Endothelial cell of umbilical vein (primary cell): Measurements from ENCODE around the gene RBM22. TPM values are rescaled to one million over a fixed set of nuclear protein-coding genes. Genes with fewer than 3 reads are reported as not detected.

Source experiments
- BruUV-seq: library from RNA; stranded (reverse); fragments of 400-500 nt; replicated peaks from 2 replicates; lab custom pipeline; 2021; lab: Mats Ljungman, UMichigan
- CTCF ChIA-PET: fragments of 300-600, 350-600 bp; sonication (Branson Sonifier 250); formaldehyde crosslinking; loops from one replicate; lab custom pipeline; 2021; ENCODE audit warnings: antibody characterized with exemption, inconsistent platforms; lab: Charles Lee
- POLR2A ChIA-PET: fragments of 300-600, 350-600 bp; sonication (Branson Sonifier 250); formaldehyde crosslinking; loops from one replicate; lab custom pipeline; 2021; ENCODE audit warnings: antibody characterized with exemption, inconsistent platforms; lab: Charles Lee
- DNase-seq: peaks from one replicate; pipeline ENCODE4 v3.0.0-alpha.2; 2011; ENCODE audit warnings: low read depth, low spot score
- FAIRE-seq: peaks from 2 replicates; lab custom pipeline; 2011; peaks lifted over from hg19 to GRCh38; lab: Jason Lieb, UNC
- H2AFZ ChIP-seq: 2 replicates; pipeline ENCODE4 v1.6.0; 2012; ENCODE audit warnings: low read depth, low read length, control low read depth, inconsistent platforms
- H3K27ac ChIP-seq: 2 replicates; pipeline ENCODE4 v1.5.1; 2011; ENCODE audit warnings: low read depth, mild to moderate bottlenecking, control low read depth, low read length, moderate library complexity; ENCODE audit not compliant: insufficient read depth
- H3K27me3 ChIP-seq, 2 experiments: 2 replicates each; pipeline versions ENCODE4 v1.6.0 to v1.6.1; 2011; ENCODE audit warnings: low read length in 2 of 2, mixed read lengths in 1 of 2; ENCODE audit not compliant: control insufficient read depth in 2 of 2, insufficient read depth in 2 of 2
- H3K36me3 ChIP-seq, 2 experiments: 2 replicates in 1 of 2; 3 replicates in 1 of 2; pipeline ENCODE4 v1.5.1; 2011; ENCODE audit warnings: low read length in 2 of 2, mild to moderate bottlenecking in 1 of 2, moderate library complexity in 1 of 2; ENCODE audit not compliant: control insufficient read depth in 2 of 2, insufficient read depth in 2 of 2; ENCODE audit errors: extremely low read depth in 1 of 2
- H3K4me1 ChIP-seq: 3 replicates; pipeline ENCODE4 v1.5.1; 2011; ENCODE audit warnings: mild to moderate bottlenecking, low read length; ENCODE audit not compliant: control insufficient read depth, insufficient read depth; ENCODE audit errors: extremely low read depth
- H3K4me2 ChIP-seq: 2 replicates; pipeline ENCODE4 v1.6.1; 2011; ENCODE audit warnings: low read length, control low read depth, mixed read lengths; ENCODE audit not compliant: insufficient read depth
- H3K4me3 ChIP-seq, 3 experiments: fragments of 200-600 bp in 1 of 3; sonication (generic), shearing (Covaris generic) in 1 of 3; replicated peaks in 1 of 3; 2 replicates each; pipeline ENCODE4 v1.5.1; 2011 to 2016; ENCODE audit warnings: control low read depth in 3 of 3, low read length in 3 of 3, mild to moderate bottlenecking in 2 of 3, inconsistent platforms in 1 of 3, low read depth in 1 of 3, moderate library complexity in 1 of 3; ENCODE audit not compliant: insufficient read depth in 1 of 3
- H3K79me2 ChIP-seq: 2 replicates; pipeline ENCODE4 v1.6.0; 2012; ENCODE audit warnings: low read length, inconsistent platforms; ENCODE audit not compliant: control insufficient read depth, insufficient read depth
- H3K9ac ChIP-seq: replicated peaks from 2 replicates; pipeline ENCODE3; 2011; ENCODE audit warnings: low read length, control low read depth; ENCODE audit not compliant: insufficient read depth; ENCODE audit errors: extremely low read depth
- H3K9me1 ChIP-seq: replicated peaks from 3 replicates; pipeline ENCODE4 v1.6.0; 2011; ENCODE audit warnings: mild to moderate bottlenecking, low read length; ENCODE audit not compliant: control insufficient read depth, insufficient read depth; ENCODE audit errors: extremely low read depth
- H3K9me3 ChIP-seq: replicated peaks from 2 replicates; pipeline ENCODE4 v1.5.1; 2012; ENCODE audit warnings: low read length, inconsistent platforms; ENCODE audit not compliant: control insufficient read depth, insufficient read depth
- H4K20me1 ChIP-seq: replicated peaks from 2 replicates; pipeline ENCODE3; 2011; ENCODE audit warnings: mild to moderate bottlenecking, low read length; ENCODE audit not compliant: control insufficient read depth, insufficient read depth; ENCODE audit errors: extremely low read depth
- EZH2 ChIP-seq: IDR thresholded peaks from 2 replicates; pipeline ENCODE4 v1.6.1; 2012; ENCODE audit warnings: borderline replicate concordance, low read depth, mild to moderate bottlenecking, moderate library complexity, low read length, inconsistent platforms; ENCODE audit not compliant: severe bottlenecking
- POLR2A ChIP-seq: IDR thresholded peaks from 2 replicates; pipeline ENCODE4 v1.6.1; 2012; ENCODE audit warnings: low read depth, mild to moderate bottlenecking, control low read depth, low read length
- POLR2AphosphoS5 ChIP-seq: IDR thresholded peaks from 2 replicates; pipeline ENCODE4 v1.6.1; 2012; ENCODE audit warnings: low read depth, mild to moderate bottlenecking, control low read depth, low read length, moderate library complexity; ENCODE audit not compliant: insufficient read depth
- dilution Hi-C: fragments of 300-500 bp; cut with MboI; formaldehyde crosslinking; loops from one replicate; pipeline ENCODE4 v1.15.0; 2019; ENCODE audit warnings: low sequenced_read_pairs; ENCODE audit not compliant: extremely low pct_ligation_motif_present
- intact Hi-C: fragments of 100-400 bp; cut with micrococcal nuclease; formaldehyde crosslinking; loops from one replicate; pipeline ENCODE4 v1.10.0; 2022
- polyA plus RNA-seq, 4 experiments: library from polyadenylated mRNA; depleted of rRNA in 3 of 4; stranded (reverse) in 3 of 4; unstranded in 1 of 4; fragments of >200 nt; gene quantifications; 2 replicates each; pipeline versions ENCODE4 v1.2.1 to v1.2.3, GENCODE V29; 2011 to 2012; ENCODE audit warnings: missing spikeins in 1 of 4
- total RNA-seq: library from RNA; stranded (reverse); gene quantifications from 2 replicates; pipeline ENCODE4 v1.2.3, GENCODE V29; 2021

RBM22 gene
- total and polyA plus RNA-seq, 2 donors (not counting 3 experiments of a cell fraction or from before 2014, with no cell fraction given) = 41.8 to 51.2 TPM

- no peak overlapping the region for H2AFZ ChIP-seq
- no peaks in the 10 kb centered on the region for H3K79me2 ChIP-seq
- POLR2A ChIA-PET = no interaction called here
- H3K9me1 ChIP-seq = no peaks in the 10 kb centered on the region
- no peak overlapping the region for H3K4me3 ChIP-seq
- DNase-seq = no peak
- BruUV-seq = no TSS peak
- peaks cover 15 to 20% of the 10 kb centered on the region in 2 experiments for H3K27me3 ChIP-seq
- no peaks in the 10 kb centered on the region for H4K20me1 ChIP-seq
- peak; percentile 24 for FAIRE-seq
- H3K27ac ChIP-seq = no peak overlapping the region
- H3K9me3 ChIP-seq = no peaks in the 10 kb centered on the region
- dilution Hi-C loops = no loop called here
- H3K4me1 ChIP-seq = no peaks in the 10 kb centered on the region
- TF ChIP-seq EZH2 = peak; percentile 52
- TF ChIP-seq POLR2AphosphoS5 = no peak
- no peak overlapping the region for H3K9ac ChIP-seq
- H3K36me3 ChIP-seq = peaks cover 0 to 5% of the 10 kb centered on the region in 2 experiments
- H3K4me2 ChIP-seq = no peak overlapping the region
- CTCF ChIA-PET = interaction anchor here (9.0 kb wide), 1 partner anchor 100 kb away, joined by 123 read pairs; no protein-coding TSS in a partner anchor
- intact Hi-C loops = no loop called here
Observed at GRCh38 chr5:150659360-150660107, 41.3 kb downstream of the RBM22 start.

- intact Hi-C loops = no loop called here
- peaks cover 13 to 14% of the 10 kb centered on the region in 2 experiments for H3K27me3 ChIP-seq
- peak; percentile 26 for DNase-seq
- H3K4me3 ChIP-seq = no peak overlapping the region
- no peaks in the 10 kb centered on the region for H4K20me1 ChIP-seq
- no peak overlapping the region for H3K4me2 ChIP-seq
- BruUV-seq = no TSS peak
- H3K9me3 ChIP-seq = no peaks in the 10 kb centered on the region
- peaks cover 3 to 7% of the 10 kb centered on the region in 2 experiments for H3K36me3 ChIP-seq
- ChIA-PET POLR2A (no interaction called here), CTCF (interaction anchor here (1.2 to 9.0 kb wide), 3 partner anchors 85 to 99 kb away, joined by 3 to 123 read pairs (median 7); no protein-coding TSS in a partner anchor)
- H3K4me1 ChIP-seq = no peaks in the 10 kb centered on the region
- TF ChIP-seq POLR2AphosphoS5 (peak; percentile 85), POLR2A (peak; percentile 79), EZH2 (no peak)
- FAIRE-seq = no peak
- no peak overlapping the region for H2AFZ ChIP-seq
- H3K9me1 ChIP-seq = no peaks in the 10 kb centered on the region
- H3K27ac ChIP-seq = no peak overlapping the region
- no peaks in the 10 kb centered on the region for H3K79me2 ChIP-seq
- H3K9ac ChIP-seq = no peak overlapping the region
- dilution Hi-C loops = no loop called here
Observed at GRCh38 chr5:150658699-150659265, 42.1 kb downstream of the RBM22 start.
